ENCODE results near the gene OR4M1. TPM values are rescaled to one million over a fixed set of nuclear protein-coding genes. Genes with fewer than 3 reads are reported as not detected.
"Not testable (repeated sequence)": the region's sequence is repeated elsewhere in the genome, so short reads cannot be mapped to it uniquely, and the experiment has no call there.

The OR4M1 gene
- total and polyA plus RNA-seq, 9 of the 15 experiments (the other 6 are each of a cell fraction or from before 2014, with no cell fraction given): not detected

DNA sequence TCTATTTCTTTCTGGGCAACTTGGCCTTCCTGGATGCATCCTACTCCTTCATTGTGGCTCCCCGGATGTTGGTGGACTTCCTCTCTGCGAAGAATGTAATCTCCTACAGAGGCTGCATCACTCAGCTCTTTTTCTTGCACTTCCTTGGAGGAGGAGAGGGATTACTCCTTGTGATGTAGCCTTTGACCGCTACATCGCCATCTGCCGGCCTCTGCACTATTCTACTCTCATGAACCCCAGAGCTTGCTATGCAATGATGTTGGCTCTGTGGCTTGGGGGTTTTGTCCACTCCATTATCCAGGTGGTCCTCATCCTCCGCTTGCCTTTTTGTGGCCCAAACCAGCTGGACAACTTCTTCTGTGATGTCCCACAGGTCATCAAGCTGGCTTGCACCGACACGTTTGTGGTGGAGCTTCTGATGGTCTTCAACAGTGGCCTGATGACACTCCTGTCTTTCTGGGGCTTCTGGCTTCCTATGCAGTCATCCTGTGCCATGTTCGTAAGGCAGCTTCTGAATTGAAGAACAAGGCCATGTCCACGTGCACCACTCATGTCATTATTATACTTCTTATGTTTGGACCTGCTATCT, 23.3 kb downstream of the OR4M1 start:
- H3K4me1 ChIP-seq (replicated peaks in 1 of 2; ENCODE audit: control insufficient read depth in 2 of 2, insufficient read depth in 2 of 2, low read length in 2 of 2); H3K27me3 ChIP-seq (ENCODE audit: control insufficient read depth in 2 of 2, insufficient read depth in 2 of 2, low read length in 2 of 2); CTCF ChIA-PET (ENCODE audit: low intra/inter-chr PET ratio); H3K27ac ChIP-seq (ENCODE audit: extremely low read depth, low read depth, low read length); ATAC-seq; H3K36me3 ChIP-seq (ENCODE audit: control insufficient read depth, insufficient read depth, low read length); H3K9me3 ChIP-seq (replicated peaks; ENCODE audit: control insufficient read depth, insufficient read depth, low read depth, low read length); H3K4me3 ChIP-seq; POLR2A ChIA-PET; H3K79me2 ChIP-seq (ENCODE audit: control insufficient read depth, insufficient read depth, low read length); H2AFZ ChIP-seq (ENCODE audit: low read depth, low read length); H3K4me2 ChIP-seq (ENCODE audit: insufficient read depth, low read length); H3K9ac ChIP-seq (ENCODE audit: insufficient read depth in 1 of 2, low read depth in 2 of 2, low read length in 2 of 2); H3K9me1 ChIP-seq (ENCODE audit: control insufficient read depth, insufficient read depth, low read length); intact Hi-C loops (cut with micrococcal nuclease); in situ Hi-C loops (cut with MboI); FAIRE-seq; H4K20me1 ChIP-seq (replicated peaks; ENCODE audit: control insufficient read depth, insufficient read depth, low read length); BruUV-seq (replicated peaks): not testable (repeated sequence)
- WGBS (ENCODE audit: insufficient coverage, low coverage, missing lambda C conversion rate): 2% methylated on average over 9 of the region's 10 CpGs
- TF ChIP-seq, protein P1, sequence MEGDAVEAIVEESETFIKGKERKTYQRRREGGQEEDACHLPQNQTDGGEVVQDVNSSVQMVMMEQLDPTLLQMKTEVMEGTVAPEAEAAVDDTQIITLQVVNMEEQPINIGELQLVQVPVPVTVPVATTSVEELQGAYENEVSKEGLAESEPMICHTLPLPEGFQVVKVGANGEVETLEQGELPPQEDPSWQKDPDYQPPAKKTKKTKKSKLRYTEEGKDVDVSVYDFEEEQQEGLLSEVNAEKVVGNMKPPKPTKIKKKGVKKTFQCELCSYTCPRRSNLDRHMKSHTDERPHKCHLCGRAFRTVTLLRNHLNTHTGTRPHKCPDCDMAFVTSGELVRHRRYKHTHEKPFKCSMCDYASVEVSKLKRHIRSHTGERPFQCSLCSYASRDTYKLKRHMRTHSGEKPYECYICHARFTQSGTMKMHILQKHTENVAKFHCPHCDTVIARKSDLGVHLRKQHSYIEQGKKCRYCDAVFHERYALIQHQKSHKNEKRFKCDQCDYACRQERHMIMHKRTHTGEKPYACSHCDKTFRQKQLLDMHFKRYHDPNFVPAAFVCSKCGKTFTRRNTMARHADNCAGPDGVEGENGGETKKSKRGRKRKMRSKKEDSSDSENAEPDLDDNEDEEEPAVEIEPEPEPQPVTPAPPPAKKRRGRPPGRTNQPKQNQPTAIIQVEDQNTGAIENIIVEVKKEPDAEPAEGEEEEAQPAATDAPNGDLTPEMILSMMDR (IDR thresholded peaks at IDR 0.05 in 2 of 3, conservative IDR thresholded peaks at IDR 0.05 in 1 of 3; ENCODE audit: insufficient read depth in 2 of 3, low read depth in 1 of 3, low read length in 3 of 3): peak in 2 of 3 experiments; percentile 25 to 34; a peak in 1 of 6 replicates
- peak in 1 of 4 experiments; percentile 33 for DNase-seq (ENCODE audit: extremely low read depth in 1 of 4, low spot score in 3 of 4)

DNA sequence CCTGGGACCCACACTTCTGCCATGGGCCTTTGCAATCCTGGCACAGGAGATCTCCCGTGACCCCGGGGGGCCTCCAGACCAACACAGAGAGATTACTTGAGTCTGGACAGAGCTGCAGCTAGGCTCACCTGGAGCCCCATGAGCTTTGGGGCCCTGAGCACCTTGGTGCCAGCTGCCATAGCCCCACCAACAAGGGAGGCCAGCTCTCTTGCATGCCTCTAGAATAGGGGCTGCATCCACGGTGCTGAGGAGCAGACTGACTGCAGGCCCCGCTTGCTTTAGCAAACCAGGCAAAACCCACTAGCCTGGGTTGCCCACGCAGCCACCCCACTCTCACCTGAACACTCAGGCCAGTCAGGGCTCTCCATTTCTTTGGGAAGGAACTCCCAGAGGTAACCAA, 26.6 kb downstream of the OR4M1 start:
- Histone ChIP-seq H3K9ac (ENCODE audit: insufficient read depth in 1 of 2, low read depth in 2 of 2, low read length in 2 of 2) (no peak overlapping the region), H3K79me2 (ENCODE audit: control insufficient read depth, insufficient read depth, low read length) (no peaks in the 10 kb centered on the region), H3K4me2 (ENCODE audit: insufficient read depth, low read length) (no peak overlapping the region), H3K4me1 (replicated peaks in 1 of 2; ENCODE audit: control insufficient read depth in 2 of 2, insufficient read depth in 2 of 2, low read length in 2 of 2) (no peaks in the 10 kb centered on the region), H3K9me3 (replicated peaks; ENCODE audit: control insufficient read depth, insufficient read depth, low read depth, low read length) (no peaks in the 10 kb centered on the region), H3K9me1 (ENCODE audit: control insufficient read depth, insufficient read depth, low read length) (no peaks in the 10 kb centered on the region), H2AFZ (ENCODE audit: low read depth, low read length) (no peak overlapping the region), H3K4me3 (no peak overlapping the region), H3K27me3 (ENCODE audit: control insufficient read depth in 2 of 2, insufficient read depth in 2 of 2, low read length in 2 of 2) (no peaks in the 10 kb centered on the region), H4K20me1 (replicated peaks; ENCODE audit: control insufficient read depth, insufficient read depth, low read length) (no peaks in the 10 kb centered on the region), H3K36me3 (ENCODE audit: control insufficient read depth, insufficient read depth, low read length) (no peaks in the 10 kb centered on the region), H3K27ac (ENCODE audit: extremely low read depth, low read depth, low read length) (no peak overlapping the region)
- no TSS peak for BruUV-seq (replicated peaks)
- TF ChIP-seq PTTG1 (tag; IDR thresholded peaks at IDR 0.05; ENCODE audit: low read depth) (no peak), ZNF140 (CRISPR knock-in tag; IDR thresholded peaks at IDR 0.05) (no peak), ZNF57 (CRISPR knock-in tag; IDR thresholded peaks at IDR 0.05) (no peak), ZNF717 (CRISPR knock-in tag; IDR thresholded peaks at IDR 0.05) (no peak), BDP1 (IDR thresholded peaks at IDR 0.05; ENCODE audit: insufficient read depth, insufficient read length) (no peak), ZNF507 (tag; conservative IDR thresholded peaks at IDR 0.05) (no peak), CEBPG (CRISPR knock-in tag; IDR thresholded peaks at IDR 0.05) (no peak), CEBPG (tag; conservative IDR thresholded peaks at IDR 0.05 in 1 of 2, IDR thresholded peaks at IDR 0.05 in 1 of 2) (no peak)
- TF ChIP-seq, protein P2, sequence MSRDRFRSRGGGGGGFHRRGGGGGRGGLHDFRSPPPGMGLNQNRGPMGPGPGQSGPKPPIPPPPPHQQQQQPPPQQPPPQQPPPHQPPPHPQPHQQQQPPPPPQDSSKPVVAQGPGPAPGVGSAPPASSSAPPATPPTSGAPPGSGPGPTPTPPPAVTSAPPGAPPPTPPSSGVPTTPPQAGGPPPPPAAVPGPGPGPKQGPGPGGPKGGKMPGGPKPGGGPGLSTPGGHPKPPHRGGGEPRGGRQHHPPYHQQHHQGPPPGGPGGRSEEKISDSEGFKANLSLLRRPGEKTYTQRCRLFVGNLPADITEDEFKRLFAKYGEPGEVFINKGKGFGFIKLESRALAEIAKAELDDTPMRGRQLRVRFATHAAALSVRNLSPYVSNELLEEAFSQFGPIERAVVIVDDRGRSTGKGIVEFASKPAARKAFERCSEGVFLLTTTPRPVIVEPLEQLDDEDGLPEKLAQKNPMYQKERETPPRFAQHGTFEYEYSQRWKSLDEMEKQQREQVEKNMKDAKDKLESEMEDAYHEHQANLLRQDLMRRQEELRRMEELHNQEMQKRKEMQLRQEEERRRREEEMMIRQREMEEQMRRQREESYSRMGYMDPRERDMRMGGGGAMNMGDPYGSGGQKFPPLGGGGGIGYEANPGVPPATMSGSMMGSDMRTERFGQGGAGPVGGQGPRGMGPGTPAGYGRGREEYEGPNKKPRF (IDR thresholded peaks at IDR 0.05; ENCODE audit: low read depth, low read length): no peak
- FAIRE-seq (no peak), DNase-seq (ENCODE audit: extremely low read depth in 1 of 4, low spot score in 3 of 4) (no peak), ATAC-seq (no peak)
- WGBS (ENCODE audit: insufficient coverage, low coverage, missing lambda C conversion rate): 30% methylated on average over 5 of the region's 5 CpGs
- ChIA-PET CTCF (ENCODE audit: low intra/inter-chr PET ratio) (no interaction called here), POLR2A (no interaction called here)
- intact Hi-C loops (cut with micrococcal nuclease) (loop anchor here (10.0 kb wide), 1 partner anchor 75 kb away; the partner anchor contains the start of gene OR4K2), in situ Hi-C loops (cut with MboI) (no loop called here)
